ENCODE data around the gene GALNT16.

The GALNT16 gene

GRCh38 chr14:69332782-69333395, 72.9 kb downstream of the GALNT16 start:
- no peaks in the 10 kb centered on the region for H3K9me2 ChIP-seq (replicated peaks; ENCODE audit: low read depth, low read length)
- H3K9me3 ChIP-seq (ENCODE audit: insufficient read depth, low read depth, low read length): no peaks in the 10 kb centered on the region
- no peak overlapping the region for H3K4me2 ChIP-seq (ENCODE audit: low read depth, low read length, poor library complexity, severe bottlenecking)
- H2AFZ ChIP-seq (ENCODE audit: low read length): no peak overlapping the region
- no peaks in the 10 kb centered on the region for H3K36me3 ChIP-seq (ENCODE audit: insufficient read depth, low read length)
- no peak overlapping the region for H3K4me3 ChIP-seq (ENCODE audit: low read length, poor library complexity, severe bottlenecking)
- H3F3A ChIP-seq (ENCODE audit: low read depth): no peaks in the 10 kb centered on the region
- no peak overlapping the region for H3K9ac ChIP-seq (ENCODE audit: low read depth, low read length, poor library complexity, severe bottlenecking)
- no peaks in the 10 kb centered on the region for H3K27me3 ChIP-seq (ENCODE audit: insufficient read depth, low read length, poor library complexity, severe bottlenecking)
- H4K20me1 ChIP-seq (ENCODE audit: insufficient read depth, low read length, poor library complexity, severe bottlenecking): no peaks in the 10 kb centered on the region
- TF ChIP-seq, protein P1, sequence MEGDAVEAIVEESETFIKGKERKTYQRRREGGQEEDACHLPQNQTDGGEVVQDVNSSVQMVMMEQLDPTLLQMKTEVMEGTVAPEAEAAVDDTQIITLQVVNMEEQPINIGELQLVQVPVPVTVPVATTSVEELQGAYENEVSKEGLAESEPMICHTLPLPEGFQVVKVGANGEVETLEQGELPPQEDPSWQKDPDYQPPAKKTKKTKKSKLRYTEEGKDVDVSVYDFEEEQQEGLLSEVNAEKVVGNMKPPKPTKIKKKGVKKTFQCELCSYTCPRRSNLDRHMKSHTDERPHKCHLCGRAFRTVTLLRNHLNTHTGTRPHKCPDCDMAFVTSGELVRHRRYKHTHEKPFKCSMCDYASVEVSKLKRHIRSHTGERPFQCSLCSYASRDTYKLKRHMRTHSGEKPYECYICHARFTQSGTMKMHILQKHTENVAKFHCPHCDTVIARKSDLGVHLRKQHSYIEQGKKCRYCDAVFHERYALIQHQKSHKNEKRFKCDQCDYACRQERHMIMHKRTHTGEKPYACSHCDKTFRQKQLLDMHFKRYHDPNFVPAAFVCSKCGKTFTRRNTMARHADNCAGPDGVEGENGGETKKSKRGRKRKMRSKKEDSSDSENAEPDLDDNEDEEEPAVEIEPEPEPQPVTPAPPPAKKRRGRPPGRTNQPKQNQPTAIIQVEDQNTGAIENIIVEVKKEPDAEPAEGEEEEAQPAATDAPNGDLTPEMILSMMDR (conservative IDR thresholded peaks at IDR 0.05; ENCODE audit: low read length): no peak
- TF ChIP-seq EZH2phosphoT487 (IDR thresholded peaks at IDR 0.05; ENCODE audit: borderline replicate concordance): no peak
- H3K79me2 ChIP-seq (ENCODE audit: insufficient read depth, low read length): no peaks in the 10 kb centered on the region
- no peaks in the 10 kb centered on the region for H3K4me1 ChIP-seq (ENCODE audit: insufficient read depth, low read length, poor library complexity, severe bottlenecking)

GRCh38 chr14:69333791-69334337, 73.9 kb downstream of the GALNT16 start:
- no peak overlapping the region for H3K4me2 ChIP-seq (ENCODE audit: low read depth, low read length, poor library complexity, severe bottlenecking)
- no peaks in the 10 kb centered on the region for H3K27me3 ChIP-seq (ENCODE audit: insufficient read depth, low read length, poor library complexity, severe bottlenecking)
- H2AFZ ChIP-seq (ENCODE audit: low read length): no peak overlapping the region
- no peaks in the 10 kb centered on the region for H3K9me3 ChIP-seq (ENCODE audit: insufficient read depth, low read depth, low read length)
- H3K9me2 ChIP-seq (replicated peaks; ENCODE audit: low read depth, low read length): no peaks in the 10 kb centered on the region
- no peaks in the 10 kb centered on the region for H3K4me1 ChIP-seq (ENCODE audit: insufficient read depth, low read length, poor library complexity, severe bottlenecking)
- H3K9ac ChIP-seq (ENCODE audit: low read depth, low read length, poor library complexity, severe bottlenecking): no peak overlapping the region
- TF ChIP-seq, protein P1 (conservative IDR thresholded peaks at IDR 0.05; ENCODE audit: low read length): no peak
- TF ChIP-seq EZH2phosphoT487 (IDR thresholded peaks at IDR 0.05; ENCODE audit: borderline replicate concordance): no peak
- no peak overlapping the region for H3K4me3 ChIP-seq (ENCODE audit: low read length, poor library complexity, severe bottlenecking)
- no peaks in the 10 kb centered on the region for H4K20me1 ChIP-seq (ENCODE audit: insufficient read depth, low read length, poor library complexity, severe bottlenecking)
- H3K36me3 ChIP-seq (ENCODE audit: insufficient read depth, low read length): no peaks in the 10 kb centered on the region
- H3F3A ChIP-seq (ENCODE audit: low read depth): no peaks in the 10 kb centered on the region
- H3K79me2 ChIP-seq (ENCODE audit: insufficient read depth, low read length): no peaks in the 10 kb centered on the region

DNA sequence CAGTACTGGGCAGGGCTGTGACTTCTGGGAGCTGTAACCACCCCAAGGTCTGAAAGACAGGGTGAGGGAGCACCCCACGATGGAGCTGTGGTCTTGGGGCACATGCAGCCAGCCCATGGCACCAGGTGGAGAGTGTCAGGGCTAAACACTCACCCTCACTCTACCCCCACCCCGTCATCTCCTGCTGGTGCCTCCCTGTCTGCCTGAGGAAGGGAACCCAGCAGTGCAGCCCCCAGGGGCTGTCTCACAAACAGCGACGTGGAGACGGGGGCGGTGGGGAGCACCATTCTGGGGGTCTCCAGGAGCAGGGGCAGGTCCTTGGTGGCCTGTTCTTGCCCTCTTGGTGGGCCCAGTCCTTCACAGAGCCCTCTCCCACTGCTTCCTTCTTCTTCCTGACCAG, 74.6 kb downstream of the GALNT16 start:
- Histone ChIP-seq H2AFZ (ENCODE audit: low read length) (no peak overlapping the region), H3K27me3 (ENCODE audit: insufficient read depth, low read length, poor library complexity, severe bottlenecking) (no peaks in the 10 kb centered on the region), H3K9ac (ENCODE audit: low read depth, low read length, poor library complexity, severe bottlenecking) (no peak overlapping the region), H4K20me1 (ENCODE audit: insufficient read depth, low read length, poor library complexity, severe bottlenecking) (no peaks in the 10 kb centered on the region), H3K4me3 (ENCODE audit: low read length, poor library complexity, severe bottlenecking) (no peak overlapping the region), H3K4me1 (ENCODE audit: insufficient read depth, low read length, poor library complexity, severe bottlenecking) (no peaks in the 10 kb centered on the region), H3K36me3 (ENCODE audit: insufficient read depth, low read length) (no peaks in the 10 kb centered on the region), H3F3A (ENCODE audit: low read depth) (no peaks in the 10 kb centered on the region), H3K79me2 (ENCODE audit: insufficient read depth, low read length) (no peaks in the 10 kb centered on the region), H3K9me2 (replicated peaks; ENCODE audit: low read depth, low read length) (no peaks in the 10 kb centered on the region), H3K4me2 (ENCODE audit: low read depth, low read length, poor library complexity, severe bottlenecking) (no peak overlapping the region), H3K9me3 (ENCODE audit: insufficient read depth, low read depth, low read length) (no peaks in the 10 kb centered on the region)
- TF ChIP-seq EZH2phosphoT487 (IDR thresholded peaks at IDR 0.05; ENCODE audit: borderline replicate concordance): no peak
- TF ChIP-seq, protein P1 (conservative IDR thresholded peaks at IDR 0.05; ENCODE audit: low read length): no peak

Data from Loucy (cell line).